HL-60 (cell line): ENCODE measurements around the gene OR7C1.
"Not testable (repeated sequence)": the region's sequence is repeated elsewhere in the genome, so short reads cannot be mapped to it uniquely, and the experiment has no call there.

Source experiments
- GABPA ChIP-seq: IDR thresholded peaks from 2 replicates; pipeline ENCODE4 v1.6.1; 2012; ENCODE audit warnings: low read depth
- POLR2AphosphoS5 ChIP-seq: IDR thresholded peaks from 2 replicates; pipeline ENCODE4 v1.6.1; 2012; ENCODE audit warnings: low read depth
- SPI1 ChIP-seq: IDR thresholded peaks from 2 replicates; pipeline ENCODE4 v1.6.1; 2012; ENCODE audit warnings: low read depth, mild to moderate bottlenecking, borderline replicate concordance
- TF ChIP-seq, protein P1 (sequence below): IDR thresholded peaks from one replicate; pipeline ENCODE4 v1.5.1; 2011; ENCODE audit warnings: low read length, control low read depth, inconsistent platforms; ENCODE audit not compliant: insufficient read depth
- TF ChIP-seq, protein P2 (sequence below): IDR thresholded peaks from 2 replicates; pipeline ENCODE4 v1.6.1; 2012; ENCODE audit warnings: low read depth; ENCODE audit not compliant: insufficient replicate concordance

DNA sequence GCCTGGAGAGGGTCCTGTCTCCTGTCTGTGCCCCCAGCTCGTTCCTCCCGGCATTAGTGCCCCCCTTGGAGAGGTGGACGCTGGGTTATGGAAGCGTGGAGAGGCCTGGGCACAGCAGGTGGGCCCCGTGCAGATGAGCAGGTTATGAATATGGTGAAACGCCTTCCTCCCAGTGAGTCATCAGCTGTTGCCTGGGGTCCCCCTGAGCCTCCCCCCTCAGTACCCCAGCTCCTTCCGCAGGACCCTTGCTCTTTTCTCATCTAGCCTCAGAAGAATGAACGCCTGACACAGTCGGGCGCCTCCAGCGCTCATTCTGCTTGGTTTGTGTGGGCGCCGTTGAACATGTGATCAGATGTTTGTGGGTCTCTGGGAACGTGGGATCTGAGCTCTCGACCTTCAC, 69.1 kb downstream of the OR7C1 start:
- TF ChIP-seq, protein P1, sequence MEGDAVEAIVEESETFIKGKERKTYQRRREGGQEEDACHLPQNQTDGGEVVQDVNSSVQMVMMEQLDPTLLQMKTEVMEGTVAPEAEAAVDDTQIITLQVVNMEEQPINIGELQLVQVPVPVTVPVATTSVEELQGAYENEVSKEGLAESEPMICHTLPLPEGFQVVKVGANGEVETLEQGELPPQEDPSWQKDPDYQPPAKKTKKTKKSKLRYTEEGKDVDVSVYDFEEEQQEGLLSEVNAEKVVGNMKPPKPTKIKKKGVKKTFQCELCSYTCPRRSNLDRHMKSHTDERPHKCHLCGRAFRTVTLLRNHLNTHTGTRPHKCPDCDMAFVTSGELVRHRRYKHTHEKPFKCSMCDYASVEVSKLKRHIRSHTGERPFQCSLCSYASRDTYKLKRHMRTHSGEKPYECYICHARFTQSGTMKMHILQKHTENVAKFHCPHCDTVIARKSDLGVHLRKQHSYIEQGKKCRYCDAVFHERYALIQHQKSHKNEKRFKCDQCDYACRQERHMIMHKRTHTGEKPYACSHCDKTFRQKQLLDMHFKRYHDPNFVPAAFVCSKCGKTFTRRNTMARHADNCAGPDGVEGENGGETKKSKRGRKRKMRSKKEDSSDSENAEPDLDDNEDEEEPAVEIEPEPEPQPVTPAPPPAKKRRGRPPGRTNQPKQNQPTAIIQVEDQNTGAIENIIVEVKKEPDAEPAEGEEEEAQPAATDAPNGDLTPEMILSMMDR, result not testable (repeated sequence)
- TF ChIP-seq POLR2AphosphoS5, SPI1, GABPA: not testable (repeated sequence)
- TF ChIP-seq, protein P2, sequence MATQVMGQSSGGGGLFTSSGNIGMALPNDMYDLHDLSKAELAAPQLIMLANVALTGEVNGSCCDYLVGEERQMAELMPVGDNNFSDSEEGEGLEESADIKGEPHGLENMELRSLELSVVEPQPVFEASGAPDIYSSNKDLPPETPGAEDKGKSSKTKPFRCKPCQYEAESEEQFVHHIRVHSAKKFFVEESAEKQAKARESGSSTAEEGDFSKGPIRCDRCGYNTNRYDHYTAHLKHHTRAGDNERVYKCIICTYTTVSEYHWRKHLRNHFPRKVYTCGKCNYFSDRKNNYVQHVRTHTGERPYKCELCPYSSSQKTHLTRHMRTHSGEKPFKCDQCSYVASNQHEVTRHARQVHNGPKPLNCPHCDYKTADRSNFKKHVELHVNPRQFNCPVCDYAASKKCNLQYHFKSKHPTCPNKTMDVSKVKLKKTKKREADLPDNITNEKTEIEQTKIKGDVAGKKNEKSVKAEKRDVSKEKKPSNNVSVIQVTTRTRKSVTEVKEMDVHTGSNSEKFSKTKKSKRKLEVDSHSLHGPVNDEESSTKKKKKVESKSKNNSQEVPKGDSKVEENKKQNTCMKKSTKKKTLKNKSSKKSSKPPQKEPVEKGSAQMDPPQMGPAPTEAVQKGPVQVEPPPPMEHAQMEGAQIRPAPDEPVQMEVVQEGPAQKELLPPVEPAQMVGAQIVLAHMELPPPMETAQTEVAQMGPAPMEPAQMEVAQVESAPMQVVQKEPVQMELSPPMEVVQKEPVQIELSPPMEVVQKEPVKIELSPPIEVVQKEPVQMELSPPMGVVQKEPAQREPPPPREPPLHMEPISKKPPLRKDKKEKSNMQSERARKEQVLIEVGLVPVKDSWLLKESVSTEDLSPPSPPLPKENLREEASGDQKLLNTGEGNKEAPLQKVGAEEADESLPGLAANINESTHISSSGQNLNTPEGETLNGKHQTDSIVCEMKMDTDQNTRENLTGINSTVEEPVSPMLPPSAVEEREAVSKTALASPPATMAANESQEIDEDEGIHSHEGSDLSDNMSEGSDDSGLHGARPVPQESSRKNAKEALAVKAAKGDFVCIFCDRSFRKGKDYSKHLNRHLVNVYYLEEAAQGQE, result not testable (repeated sequence)
